ENCODE results near the gene TMEM218.
"Not testable (repeated sequence)": the region's sequence is repeated elsewhere in the genome, so short reads cannot be mapped to it uniquely, and the experiment has no call there.

The TMEM218 gene

GRCh38 chr11:125074511-125075241, 36.8 kb downstream of the TMEM218 start:
- no peak for DNase-seq

- no peak for DNase-seq
Observed at GRCh38 chr11:125073616-125074483, 37.6 kb downstream of the TMEM218 start.

- DNase-seq: no peak
Observed at GRCh38 chr11:125072961-125073590, 38.4 kb downstream of the TMEM218 start.

GRCh38 chr11:125072218-125072960, 39.0 kb downstream of the TMEM218 start:
- no peak for DNase-seq

- DNase-seq: no peak
Observed at GRCh38 chr11:125071846-125072217, 39.6 kb downstream of the TMEM218 start.

- DNase-seq: no peak
Observed at GRCh38 chr11:125071435-125071834, 40.0 kb downstream of the TMEM218 start.

- no peak for DNase-seq
Observed at GRCh38 chr11:125070699-125071254, 40.6 kb downstream of the TMEM218 start.

- no peak for DNase-seq
Observed at GRCh38 chr11:125069796-125070195, 41.6 kb downstream of the TMEM218 start.

- no peak for DNase-seq
Observed at GRCh38 chr11:125069008-125069407, 42.4 kb downstream of the TMEM218 start.

- no peak for DNase-seq
Observed at GRCh38 chr11:125068368-125068767, 43.1 kb downstream of the TMEM218 start.

- DNase-seq: no peak
Observed at GRCh38 chr11:125064070-125064469, 47.4 kb downstream of the TMEM218 start.

GRCh38 chr11:125063429-125064043, 47.9 kb downstream of the TMEM218 start:
- DNase-seq: no peak

GRCh38 chr11:125062931-125063428, 48.4 kb downstream of the TMEM218 start, which contains the start of gene SLC37A2:
SLC37A2 (plus strand) TSS chr11:125063305; CDS start chr11:125063368, 63 bp downstream.
- DNase-seq: peak in 2 of 5 experiments; percentile 47 to 78

- DNase-seq: no peak
Observed at GRCh38 chr11:125062218-125062930, 49.1 kb downstream of the TMEM218 start.

GRCh38 chr11:125061281-125061680, 50.1 kb downstream of the TMEM218 start:
- no peak for DNase-seq

- no peak for DNase-seq
Observed at GRCh38 chr11:125057693-125058016, 53.8 kb downstream of the TMEM218 start.

- DNase-seq: no peak
Observed at GRCh38 chr11:125056931-125057692, 54.3 kb downstream of the TMEM218 start.

GRCh38 chr11:125056111-125056510, 55.3 kb downstream of the TMEM218 start:
- not testable (repeated sequence) for DNase-seq

GRCh38 chr11:125055107-125055715, 56.2 kb downstream of the TMEM218 start:
- no peak for DNase-seq

- DNase-seq: peak in 1 of 5 experiments; percentile 42
Observed at GRCh38 chr11:125053167-125053566, 58.3 kb downstream of the TMEM218 start.
